WTC11 (cell line): Measurements from ENCODE around the gene JAKMIP3. TPM values are rescaled to one million over a fixed set of nuclear protein-coding genes. Genes with fewer than 3 reads are reported as not detected.

ENCODE experiments used
- ATAC-seq: fragments of 200-7000 bp; cut with Tn5 transposase; 2 replicates; pipeline ENCODE4 v1.10.0; 2021; ENCODE audit warnings: mild to moderate bottlenecking, moderate library complexity
- CTCF ChIA-PET: fragments of 300-600 bp; sonication (Branson Sonifier 250); formaldehyde crosslinking; loops from one replicate; lab custom pipeline; 2021; ENCODE audit warnings: antibody characterized with exemption; lab: Charles Lee
- POLR2A ChIA-PET: fragments of 350-600 bp; sonication (Branson Sonifier 250); formaldehyde crosslinking; loops from one replicate; lab custom pipeline; 2021; ENCODE audit warnings: antibody characterized with exemption; lab: Charles Lee
- DNase-seq: peaks from one replicate; pipeline ENCODE4 v3.0.0; 2021; ENCODE audit warnings: low spot score
- H3K27ac Mint-ChIP-seq: 2 replicates; pipeline ENCODE4 v1.8.0; 2021; ENCODE audit warnings: mixed read lengths
- H3K27me3 Mint-ChIP-seq: 2 replicates; pipeline ENCODE4 v1.8.0; 2021; ENCODE audit warnings: low read depth, mild to moderate bottlenecking, moderate library complexity, mixed read lengths
- H3K36me3 Mint-ChIP-seq: 2 replicates; pipeline ENCODE4 v1.8.0; 2021; ENCODE audit warnings: mixed read lengths
- H3K4me1 Mint-ChIP-seq: 2 replicates; pipeline ENCODE4 v1.8.0; 2022; ENCODE audit warnings: mixed read lengths
- H3K4me3 Mint-ChIP-seq: 2 replicates; pipeline ENCODE4 v1.8.0; 2021; ENCODE audit warnings: mild to moderate bottlenecking, moderate library complexity, mixed read lengths
- H3K9me3 Mint-ChIP-seq: 2 replicates; pipeline ENCODE4 v1.8.0; 2021; ENCODE audit warnings: mixed read lengths
- ARID4B ChIP-seq: sonication (generic); formaldehyde crosslinking; IDR thresholded peaks from 2 replicates; pipeline ENCODE4 v1.8.0; 2023; ENCODE audit warnings: missing genetic modification reagents, mild to moderate bottlenecking, borderline replicate concordance
- E2F1 ChIP-seq: sonication (generic); formaldehyde crosslinking; IDR thresholded peaks from 2 replicates; pipeline ENCODE4 v1.8.0; 2022; ENCODE audit warnings: mild to moderate bottlenecking, missing genetic modification reagents
- ELF4 ChIP-seq: sonication (generic); formaldehyde crosslinking; IDR thresholded peaks from 2 replicates; pipeline ENCODE4 v1.8.1; 2022; ENCODE audit warnings: low read depth, mild to moderate bottlenecking, moderate library complexity, missing genetic modification reagents
- ERG ChIP-seq: fragments of 250-450 bp; sonication (Bioruptor Pico); IDR thresholded peaks from 2 replicates; pipeline ENCODE4 v1.8.0; 2021; ENCODE audit warnings: mild to moderate bottlenecking
- FOXP1 ChIP-seq: sonication (generic); formaldehyde crosslinking; IDR thresholded peaks from 2 replicates; pipeline ENCODE4 v1.8.0; 2022; ENCODE audit warnings: missing genetic modification reagents, mild to moderate bottlenecking, moderate library complexity, borderline replicate concordance
- GRHL2 ChIP-seq: fragments of 250-450 bp; sonication (Bioruptor Pico); IDR thresholded peaks from 2 replicates; pipeline ENCODE4 v1.8.0; 2022; ENCODE audit warnings: mild to moderate bottlenecking, moderate library complexity; ENCODE audit not compliant: insufficient replicate concordance, severe bottlenecking
- KAT7 ChIP-seq: sonication (generic); formaldehyde crosslinking; IDR thresholded peaks from 2 replicates; pipeline ENCODE4 v1.8.1; 2023; ENCODE audit warnings: missing genetic modification reagents, mild to moderate bottlenecking, borderline replicate concordance
- MYBL2 ChIP-seq: sonication (generic); formaldehyde crosslinking; IDR thresholded peaks from 2 replicates; pipeline ENCODE4 v1.8.1; 2023; ENCODE audit warnings: mild to moderate bottlenecking, moderate library complexity, missing genetic modification reagents
- NFYB ChIP-seq: sonication (generic); formaldehyde crosslinking; conservative IDR thresholded peaks from 2 replicates; pipeline ENCODE4 v1.8.0; 2022; ENCODE audit warnings: low read depth, missing genetic modification reagents
- RELA ChIP-seq: sonication (generic); formaldehyde crosslinking; IDR thresholded peaks from 2 replicates; pipeline ENCODE4 v1.8.1; 2022; ENCODE audit warnings: missing genetic modification reagents, mild to moderate bottlenecking, borderline replicate concordance
- SMAD3 ChIP-seq: sonication (generic); formaldehyde crosslinking; IDR thresholded peaks from 2 replicates; pipeline ENCODE4 v1.8.0; 2022; ENCODE audit warnings: missing genetic modification reagents, mild to moderate bottlenecking, borderline replicate concordance
- SP1 ChIP-seq: sonication (generic); formaldehyde crosslinking; conservative IDR thresholded peaks from 2 replicates; pipeline ENCODE4 v1.8.1; 2022; ENCODE audit warnings: missing genetic modification reagents
- ZMAT4 ChIP-seq: fragments of 250-450 bp; sonication (Bioruptor Pico); IDR thresholded peaks from 2 replicates; pipeline ENCODE4 v1.9.0; 2021; ENCODE audit warnings: mild to moderate bottlenecking
- ZNF423 ChIP-seq: fragments of 250-450 bp; sonication (Bioruptor Pico); IDR thresholded peaks from 2 replicates; pipeline ENCODE4 v2.1.2; 2022; ENCODE audit warnings: mild to moderate bottlenecking, moderate library complexity
- total RNA-seq: library from RNA; stranded (reverse); gene quantifications from 3 replicates; pipeline ENCODE4 v1.2.3, GENCODE V29; 2021

JAKMIP3 gene
- total RNA-seq, 1 experiment from 2014 or later, result 1.7 TPM

GRCh38 chr10:132036887-132037675 lies 28.7 kb upstream of the JAKMIP3 start (continued):
- TF ChIP-seq ELF4, result no peak
- TF ChIP-seq, all 79 proteins: peak for 0

GRCh38 chr10:132037676-132037975 lies 28.1 kb upstream of the JAKMIP3 start:
- ATAC-seq (peak; percentile 77), DNase-seq (peak; percentile 58)
- CTCF ChIA-PET, result interaction anchor here (0.8 to 1.4 kb wide), 6 partner anchors 15 to 152 kb away, joined by 3 to 11 read pairs (median 4); partner anchors contain the start of gene JAKMIP3
- Mint-ChIP-seq H3K27ac (no peak overlapping the region), H3K4me3 (peak overlapping the region; percentile 78), H3K27me3 (peaks cover 52% of the 10 kb centered on the region), H3K4me1 (peaks cover 26% of the 10 kb centered on the region), H3K9me3 (no peaks in the 10 kb centered on the region), H3K36me3 (no peaks in the 10 kb centered on the region)
- POLR2A ChIA-PET, result no interaction called here
- TF ChIP-seq ZNF423 (CRISPR knock-in tag), result peak; percentile 49; the same call in 1 of the 2 replicates
- 0 out of 2 replicates have a peak, but pooled peaks have one; percentile 36 for TF ChIP-seq ARID4B
- no peak for TF ChIP-seq SMAD3 (CRISPR knock-in tag)

GRCh38 chr10:132039371-132039770 lies 26.4 kb upstream of the JAKMIP3 start:
- ChIA-PET POLR2A (no interaction called here), CTCF (interaction anchor here (1.9 to 2.0 kb wide), 2 partner anchors 16 to 103 kb away, joined by 7 to 10 read pairs; no protein-coding TSS in a partner anchor)
- H3K4me1 Mint-ChIP-seq, result peaks cover 37% of the 10 kb centered on the region
- ATAC-seq, result no peak
- no peak overlapping the region for H3K4me3 Mint-ChIP-seq
- H3K36me3 Mint-ChIP-seq, result no peaks in the 10 kb centered on the region
- peaks cover 35% of the 10 kb centered on the region for H3K27me3 Mint-ChIP-seq
- DNase-seq, result no peak
- H3K27ac Mint-ChIP-seq, result no peak overlapping the region
- no peaks in the 10 kb centered on the region for H3K9me3 Mint-ChIP-seq
- TF ChIP-seq SP1 (CRISPR knock-in tag) (no peak), NFYB (CRISPR knock-in tag) (no peak), KAT7 (CRISPR knock-in tag) (no peak), FOXP1 (no peak), E2F1 (CRISPR knock-in tag) (no peak), GRHL2 (CRISPR knock-in tag) (no peak), ZMAT4 (CRISPR knock-in tag) (no peak), ERG (CRISPR knock-in tag) (no peak), RELA (CRISPR knock-in tag) (no peak), MYBL2 (CRISPR knock-in tag) (no peak)
- TF ChIP-seq, all 79 proteins: peak for 0
